ENCODE results near the gene HJURP. TPM values are rescaled to one million over a fixed set of nuclear protein-coding genes. Genes with fewer than 3 reads are reported as not detected.

The HJURP gene
- total RNA-seq, 2 experiments from 2014 or later: 139 to 141 TPM

Other genes starting within 250 kb of the HJURP start
- not detected for gene UGT1A8, start 236.9 kb downstream of the HJURP start, total RNA-seq
- gene UGT1A10, start 218.1 kb downstream of the HJURP start, total RNA-seq: not detected
- not detected for gene UGT1A9, start 182.6 kb downstream of the HJURP start, total RNA-seq
- not detected for gene UGT1A7, start 172.6 kb downstream of the HJURP start, total RNA-seq
- gene UGT1A6, start 161.6 kb downstream of the HJURP start, total RNA-seq: not detected
- not detected for gene UGT1A5, start 141.6 kb downstream of the HJURP start, total RNA-seq
- gene UGT1A4, start 135.8 kb downstream of the HJURP start, total RNA-seq: not detected
- not detected for gene UGT1A3, start 125.5 kb downstream of the HJURP start, total RNA-seq
- not detected for gene UGT1A1, start 94.3 kb downstream of the HJURP start, total RNA-seq
- not detected for gene MROH2A, start 76.2 kb downstream of the HJURP start, total RNA-seq
- gene TRPM8, start 62.8 kb upstream of the HJURP start, total RNA-seq: not detected
- not detected for gene SPP2, start 196.2 kb upstream of the HJURP start, total RNA-seq